H9 (cell line): ENCODE data around the gene HCST. TPM values are rescaled to one million over a fixed set of nuclear protein-coding genes. Genes with fewer than 3 reads are reported as not detected.

Experiments used
- DNase-seq: peaks from one replicate; pipeline ENCODE4 v3.0.0-alpha.2; 2017
- H2AFZ ChIP-seq: one replicate; pipeline ENCODE4 v1.6.1; 2013; ENCODE audit warnings: mild to moderate bottlenecking, low read length, control low read depth, moderate library complexity
- H2AK5ac ChIP-seq: 2 replicates; pipeline ENCODE4 v1.6.1; 2013; ENCODE audit warnings: low read length, control low read depth, mixed read lengths; ENCODE audit not compliant: insufficient read length
- H2BK120ac ChIP-seq: one replicate; pipeline ENCODE4 v1.6.1; 2013; ENCODE audit warnings: low read depth, mild to moderate bottlenecking, low read length, control low read depth, inconsistent platforms; ENCODE audit not compliant: poor library complexity, severe bottlenecking
- H2BK12ac ChIP-seq: 2 replicates; pipeline ENCODE4 v1.6.1; 2013; ENCODE audit warnings: low read length, control low read depth, mixed read lengths, low read depth; ENCODE audit not compliant: insufficient read length
- H2BK15ac ChIP-seq: 2 replicates; pipeline ENCODE4 v1.6.1; 2013; ENCODE audit warnings: low read depth, low read length, control low read depth
- H2BK20ac ChIP-seq: one replicate; pipeline ENCODE4 v1.6.1; 2013; ENCODE audit warnings: low read depth, mild to moderate bottlenecking, low read length, control low read depth, inconsistent platforms; ENCODE audit not compliant: poor library complexity, severe bottlenecking
- H2BK5ac ChIP-seq: 2 replicates; pipeline ENCODE4 v1.6.1; 2013; ENCODE audit warnings: low read length, control low read depth, mixed read lengths; ENCODE audit not compliant: insufficient read length
- H3K14ac ChIP-seq: 2 replicates; pipeline ENCODE4 v1.6.1; 2013; ENCODE audit warnings: low read length, control low read depth; ENCODE audit not compliant: insufficient read depth
- H3K18ac ChIP-seq: 2 replicates; pipeline ENCODE4 v1.6.1; 2013; ENCODE audit warnings: low read depth, mild to moderate bottlenecking, mixed read lengths, low read length, control low read depth; ENCODE audit not compliant: insufficient read length
- H3K23ac ChIP-seq: 2 replicates; pipeline ENCODE4 v1.6.1; 2013; ENCODE audit warnings: low read length, control low read depth, mixed read lengths, low read depth; ENCODE audit not compliant: insufficient read length
- H3K23me2 ChIP-seq: 2 replicates; pipeline ENCODE4 v1.6.1; 2013; ENCODE audit warnings: low read depth, mild to moderate bottlenecking, mixed read lengths, low read length, control low read depth; ENCODE audit not compliant: insufficient read length, poor library complexity, severe bottlenecking
- H3K27ac ChIP-seq: 2 replicates; pipeline ENCODE4 v1.5.1; 2013; ENCODE audit warnings: low read length, control low read depth, mixed read lengths, low read depth; ENCODE audit not compliant: insufficient read length
- H3K27me3 ChIP-seq: 2 replicates; pipeline ENCODE4 v1.6.1; 2013; ENCODE audit warnings: low read length, control low read depth, inconsistent platforms; ENCODE audit not compliant: insufficient read depth
- H3K4ac ChIP-seq: 2 replicates; pipeline ENCODE4 v1.6.1; 2013; ENCODE audit warnings: low read depth, mild to moderate bottlenecking, control low read depth, inconsistent platforms, low read length, moderate library complexity
- H3K4me1 ChIP-seq: 2 replicates; pipeline ENCODE4 v1.6.1; 2013; ENCODE audit warnings: low read length, control low read depth, inconsistent platforms; ENCODE audit not compliant: insufficient read depth
- H3K4me2 ChIP-seq: 2 replicates; pipeline ENCODE4 v1.6.1; 2013; ENCODE audit warnings: low read length, control low read depth, mixed read lengths; ENCODE audit not compliant: insufficient read length, insufficient read depth
- H3K56ac ChIP-seq: 2 replicates; pipeline ENCODE4 v1.6.1; 2013; ENCODE audit warnings: low read depth, mild to moderate bottlenecking, mixed read lengths, low read length, control low read depth; ENCODE audit not compliant: insufficient read length
- H3K79me1 ChIP-seq: 2 replicates; pipeline ENCODE4 v1.6.1; 2013; ENCODE audit warnings: low read depth, mild to moderate bottlenecking, moderate library complexity, low read length, control low read depth, inconsistent platforms; ENCODE audit not compliant: insufficient read depth, poor library complexity, severe bottlenecking
- H3K79me2 ChIP-seq: 2 replicates; pipeline ENCODE4 v1.6.1; 2013; ENCODE audit warnings: low read length, control low read depth, inconsistent platforms; ENCODE audit not compliant: insufficient read depth
- H3K9ac ChIP-seq: 2 replicates; pipeline ENCODE4 v1.6.1; 2013; ENCODE audit warnings: low read length, control low read depth, mixed read lengths; ENCODE audit not compliant: insufficient read length; ENCODE audit errors: extremely low read depth
- H3K9me3 ChIP-seq: one replicate; pipeline ENCODE4 v1.6.1; 2013; ENCODE audit warnings: low read depth, low read length, inconsistent platforms; ENCODE audit not compliant: control insufficient read depth
- H3T11ph ChIP-seq: one replicate; pipeline ENCODE4 v1.6.1; 2013; ENCODE audit warnings: mild to moderate bottlenecking, low read length, control low read depth, inconsistent platforms
- H4K20me1 ChIP-seq: one replicate; pipeline ENCODE4 v1.6.1; 2013; ENCODE audit not compliant: control insufficient read depth, insufficient read length, insufficient read depth
- H4K5ac ChIP-seq: 2 replicates; pipeline ENCODE4 v1.6.1; 2013; ENCODE audit warnings: low read depth, mild to moderate bottlenecking, mixed read lengths, low read length, control low read depth; ENCODE audit not compliant: insufficient read length
- H4K8ac ChIP-seq: replicated peaks from 2 replicates; pipeline ENCODE4 v1.6.1; 2013; ENCODE audit warnings: low read length, control low read depth, mixed read lengths, low read depth; ENCODE audit not compliant: insufficient read length
- H4K91ac ChIP-seq: 2 replicates; pipeline ENCODE4 v1.6.1; 2013; ENCODE audit warnings: low read depth, mild to moderate bottlenecking, moderate library complexity, mixed read lengths, low read length, control low read depth; ENCODE audit not compliant: insufficient read length
- H3K27ac Mint-ChIP-seq, 3 experiments: 2 replicates in 2 of 3; 3 replicates in 1 of 3; pipeline ENCODE4 v1.8.0; 2020 to 2021; ENCODE audit warnings: mixed read lengths in 3 of 3, mild to moderate bottlenecking in 1 of 3, moderate library complexity in 1 of 3
- H3K27me3 Mint-ChIP-seq: 2 replicates; pipeline ENCODE4 v1.8.0; 2021; ENCODE audit warnings: low read depth, mild to moderate bottlenecking, moderate library complexity, mixed read lengths
- H3K36me3 Mint-ChIP-seq, 3 experiments: 2 replicates in 2 of 3; 3 replicates in 1 of 3; pipeline ENCODE4 v1.8.0; 2020 to 2021; ENCODE audit warnings: low read depth in 3 of 3, mixed read lengths in 3 of 3; ENCODE audit not compliant: insufficient read depth in 1 of 3
- H3K4me1 Mint-ChIP-seq, 2 experiments: 2 replicates each; pipeline ENCODE4 v1.8.0; 2020; ENCODE audit warnings: mixed read lengths in 2 of 2
- H3K4me3 Mint-ChIP-seq, 2 experiments: 2 replicates in 1 of 2; 3 replicates in 1 of 2; pipeline ENCODE4 v1.8.0; 2020 to 2021; ENCODE audit warnings: mild to moderate bottlenecking in 2 of 2, mixed read lengths in 2 of 2, moderate library complexity in 1 of 2
- H3K9me3 Mint-ChIP-seq, 2 experiments: 2 replicates in 1 of 2; 3 replicates in 1 of 2; pipeline ENCODE4 v1.8.0; 2020; ENCODE audit warnings: mild to moderate bottlenecking in 2 of 2, mixed read lengths in 2 of 2, moderate library complexity in 1 of 2
- WGBS: extraction: QIAGEN DNeasy Blood & Tissue Kit; methylation state at CpG from one replicate; pipeline ENCODE4 v1.1.7; 2013; ENCODE audit warnings: missing lambda C conversion rate, low lambda C conversion rate, mixed read lengths; ENCODE audit not compliant: insufficient read length; ENCODE audit errors: extremely low coverage; 5-methylcytosine and 5-hydroxymethylcytosine counted together
- total RNA-seq: library from RNA; stranded (reverse); gene quantifications from 2 replicates; pipeline ENCODE4 v1.2.1, GENCODE V29; 2021
- TF ChIP-seq, protein P1 (sequence below): fragments of 200-600 bp; sonication (generic); conservative IDR thresholded peaks from 3 replicates; pipeline ENCODE4 v1.8.0; 2021; ENCODE audit warnings: antibody characterized with exemption, mild to moderate bottlenecking

The HCST gene
- total RNA-seq, 1 experiment from 2014 or later = 0.68 TPM

DNA sequence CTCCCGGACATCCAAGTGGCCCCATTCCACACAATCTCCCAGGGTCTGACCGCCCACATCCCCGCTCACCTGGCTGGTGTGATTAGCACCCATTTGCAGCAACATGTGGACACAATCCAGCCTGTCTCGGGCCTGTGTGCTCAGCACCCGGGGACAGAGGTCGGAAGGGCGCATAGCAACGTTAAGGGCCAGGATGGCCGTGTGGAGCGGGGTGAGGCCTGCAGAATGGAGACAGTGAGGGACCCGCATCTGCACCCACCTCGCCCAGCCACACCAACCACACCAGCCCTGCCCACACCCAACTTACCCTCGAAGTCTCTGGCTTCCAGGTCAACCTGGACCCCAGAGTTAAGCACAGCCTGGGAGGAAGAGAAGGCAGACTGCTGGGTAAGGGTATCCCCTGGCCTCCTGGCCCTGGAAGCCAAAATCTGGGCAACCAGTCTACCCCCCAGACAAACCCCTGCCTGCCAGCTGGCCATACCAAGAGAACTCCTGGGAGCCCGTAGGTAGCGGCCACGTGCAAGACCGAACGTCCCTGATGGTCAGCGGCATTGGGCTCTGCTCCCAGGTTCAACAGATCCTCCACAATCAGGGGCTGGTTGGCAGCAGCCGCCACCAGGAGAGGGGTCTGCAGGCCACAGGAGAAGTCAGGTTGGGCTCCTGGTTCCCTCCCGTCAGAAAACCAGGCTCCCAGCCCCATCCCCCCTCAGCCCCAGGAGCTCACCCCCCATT, 6.3 kb upstream of the HCST start:
- no peak overlapping the region for H2BK20ac ChIP-seq
- no peak overlapping the region for H3K23ac ChIP-seq
- no peak overlapping the region for H3K56ac ChIP-seq
- H2AK5ac ChIP-seq = no peak overlapping the region
- H3K4me1 Mint-ChIP-seq = peaks cover 0 to 10% of the 10 kb centered on the region in 2 experiments; a peak in 2 of 4 replicates
- no peak overlapping the region for H3K18ac ChIP-seq
- no peak overlapping the region for H2BK120ac ChIP-seq
- peak overlapping the region in 1 of 3 experiments; percentile 8; a peak in 1 of 7 replicates for H3K27ac Mint-ChIP-seq
- no peaks in the 10 kb centered on the region for H3K27me3 ChIP-seq
- no peaks in the 10 kb centered on the region for H3K9me3 ChIP-seq
- H3K79me2 ChIP-seq = no peaks in the 10 kb centered on the region
- H3K23me2 ChIP-seq = peaks cover 6% of the 10 kb centered on the region
- no peak overlapping the region for H3K4ac ChIP-seq
- H4K20me1 ChIP-seq = no peaks in the 10 kb centered on the region
- H4K91ac ChIP-seq = no peak overlapping the region
- H4K8ac ChIP-seq = no peak overlapping the region
- no peak overlapping the region for H3K4me2 ChIP-seq
- H3K36me3 Mint-ChIP-seq = peaks cover 15 to 52% (median 45%) of the 10 kb centered on the region in 3 experiments; a peak in 6 of 7 replicates
- H3K9me3 Mint-ChIP-seq = no peaks in the 10 kb centered on the region
- no peak overlapping the region for H2BK15ac ChIP-seq
- H3K27me3 Mint-ChIP-seq = no peaks in the 10 kb centered on the region
- H2BK5ac ChIP-seq = no peak overlapping the region
- H3K9ac ChIP-seq = no peak overlapping the region
- H3K79me1 ChIP-seq = peaks cover 3% of the 10 kb centered on the region
- no peak overlapping the region for H3K14ac ChIP-seq
- H4K5ac ChIP-seq = no peak overlapping the region
- no peak for DNase-seq
- no peak overlapping the region for H3K27ac ChIP-seq
- no peak overlapping the region for H3T11ph ChIP-seq
- WGBS = no CpG with 5 or more reads among the region's 21 CpGs
- no peak overlapping the region for H2BK12ac ChIP-seq
- H3K4me1 ChIP-seq = no peaks in the 10 kb centered on the region
- TF ChIP-seq, protein P1, sequence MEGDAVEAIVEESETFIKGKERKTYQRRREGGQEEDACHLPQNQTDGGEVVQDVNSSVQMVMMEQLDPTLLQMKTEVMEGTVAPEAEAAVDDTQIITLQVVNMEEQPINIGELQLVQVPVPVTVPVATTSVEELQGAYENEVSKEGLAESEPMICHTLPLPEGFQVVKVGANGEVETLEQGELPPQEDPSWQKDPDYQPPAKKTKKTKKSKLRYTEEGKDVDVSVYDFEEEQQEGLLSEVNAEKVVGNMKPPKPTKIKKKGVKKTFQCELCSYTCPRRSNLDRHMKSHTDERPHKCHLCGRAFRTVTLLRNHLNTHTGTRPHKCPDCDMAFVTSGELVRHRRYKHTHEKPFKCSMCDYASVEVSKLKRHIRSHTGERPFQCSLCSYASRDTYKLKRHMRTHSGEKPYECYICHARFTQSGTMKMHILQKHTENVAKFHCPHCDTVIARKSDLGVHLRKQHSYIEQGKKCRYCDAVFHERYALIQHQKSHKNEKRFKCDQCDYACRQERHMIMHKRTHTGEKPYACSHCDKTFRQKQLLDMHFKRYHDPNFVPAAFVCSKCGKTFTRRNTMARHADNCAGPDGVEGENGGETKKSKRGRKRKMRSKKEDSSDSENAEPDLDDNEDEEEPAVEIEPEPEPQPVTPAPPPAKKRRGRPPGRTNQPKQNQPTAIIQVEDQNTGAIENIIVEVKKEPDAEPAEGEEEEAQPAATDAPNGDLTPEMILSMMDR = no peak
- no peak overlapping the region for H3K4me3 Mint-ChIP-seq
- H2AFZ ChIP-seq = no peak overlapping the region
